Colonic mucosa (tissue), 4 donors: ENCODE results near the gene MTX1. TPM values are rescaled to one million over a fixed set of nuclear protein-coding genes. Genes with fewer than 3 reads are reported as not detected.
A peak's percentile ranks its signal among the peaks of the same experiment; 100 is the strongest.
"Not testable (repeated sequence)": the region's sequence is repeated elsewhere in the genome, so short reads cannot be mapped to it uniquely, and the experiment has no call there.

ENCODE experiments used
- DNase-seq: peaks from one replicate; pipeline ENCODE4 v3.0.0-alpha.2; 2020
- H3K27ac ChIP-seq: fragments of 200-600 bp; one replicate; pipeline ENCODE4 v1.8.0; 2021
- H3K27me3 ChIP-seq: fragments of 200-600 bp; one replicate; pipeline ENCODE4 v1.8.0; 2021
- H3K36me3 ChIP-seq: fragments of 200-600 bp; one replicate; pipeline ENCODE4 v1.8.0; 2021
- H3K4me1 ChIP-seq: fragments of 200-600 bp; one replicate; pipeline ENCODE4 v1.8.0; 2021; ENCODE audit warnings: mild to moderate bottlenecking
- H3K4me3 ChIP-seq: fragments of 200-600 bp; one replicate; pipeline ENCODE4 v1.8.0; 2021
- H3K9ac ChIP-seq, 2 donors: one replicate each; pipeline ENCODE4 v1.7.0; 2013; ENCODE audit warnings: control low read depth in 2 of 2, low read depth in 2 of 2, low read length in 2 of 2
- H3K9me3 ChIP-seq: fragments of 200-600 bp; one replicate; pipeline ENCODE4 v1.8.0; 2021
- CTCF ChIP-seq: fragments of 200-600 bp; IDR thresholded peaks from one replicate; pipeline ENCODE4 v1.8.0; 2022; ENCODE audit warnings: antibody characterized with exemption, mild to moderate bottlenecking
- intact Hi-C: fragments of 100-400 bp; cut with DNase I; formaldehyde crosslinking; loops from one replicate; pipeline ENCODE4 v1.14.1; 2022
- total RNA-seq, 2 donors: library from RNA; stranded (reverse); fragmentation: NEBNext Ultra II Directional in 1 of 2; extraction: Animal tissue kit (Norgen Biotek cat#: 25700) in 1 of 2; gene quantifications; one replicate each; pipeline ENCODE4 v1.2.1, GENCODE V29; 2021
- donor health status: healthy.
- donor health status: DM: no; HTN: no; CAD: no.
- donor health status: DM: no; HTN: no; CAD: no.

MTX1 gene
- total RNA-seq, 2 donors from 2014 or later, result 37.5 to 55.8 TPM

DNA sequence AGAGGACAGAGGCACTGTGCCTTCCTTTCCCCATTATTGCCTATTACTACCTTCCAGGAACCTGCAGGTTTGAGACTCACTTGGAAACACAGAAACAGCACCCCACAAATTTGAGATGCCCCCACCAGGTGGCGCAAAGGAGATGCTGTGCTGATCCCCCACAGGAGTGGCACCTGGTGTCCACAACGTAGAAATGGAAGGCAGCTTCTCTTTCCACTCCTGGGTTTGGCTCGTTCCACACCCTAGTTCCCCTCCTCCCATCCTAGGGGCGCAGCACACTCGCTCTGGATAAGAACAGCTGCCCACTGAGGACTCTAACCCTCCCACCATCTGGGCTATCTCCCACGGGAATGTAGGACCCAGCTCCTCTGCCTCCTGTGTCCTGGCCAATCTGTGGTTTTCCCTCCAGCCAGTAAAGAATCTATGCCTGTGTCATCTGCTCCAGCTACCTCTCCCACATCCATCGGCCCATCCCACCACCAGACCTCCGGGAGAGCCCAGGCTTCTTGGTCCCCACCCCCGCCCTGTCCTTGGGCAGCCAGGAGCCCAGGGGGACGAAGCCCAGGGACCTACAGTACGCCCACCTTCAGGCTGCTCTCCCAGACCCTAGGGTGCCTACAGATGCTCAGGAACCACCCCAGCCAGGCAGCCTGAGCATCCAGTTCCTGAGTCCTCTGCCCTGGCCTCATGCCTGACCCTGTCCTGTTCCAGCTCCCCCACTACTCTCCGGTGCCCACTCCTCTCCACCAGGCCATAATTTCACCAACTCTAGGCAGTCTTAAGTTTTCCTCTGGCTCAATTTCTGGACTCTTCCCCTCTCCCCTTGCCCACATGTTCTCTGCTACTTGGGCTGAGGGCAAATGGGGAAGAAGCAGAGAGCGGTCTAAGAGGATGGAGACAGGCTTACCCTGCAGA lies 1.3 kb upstream of the MTX1 start:
- Histone ChIP-seq H3K36me3 (no peaks in the 10 kb centered on the region), H3K27me3 (no peaks in the 10 kb centered on the region), H3K4me3 (no peak overlapping the region), H3K4me1 (peaks cover 13% of the 10 kb centered on the region), H3K9ac (peak overlapping the region; percentile 38 to 97), H3K27ac (peak overlapping the region; percentile 91), H3K9me3 (no peaks in the 10 kb centered on the region)
- DNase-seq, result peak; percentile 94
- peak; percentile 86 for TF ChIP-seq CTCF
- intact Hi-C loops, result no loop called here

DNA sequence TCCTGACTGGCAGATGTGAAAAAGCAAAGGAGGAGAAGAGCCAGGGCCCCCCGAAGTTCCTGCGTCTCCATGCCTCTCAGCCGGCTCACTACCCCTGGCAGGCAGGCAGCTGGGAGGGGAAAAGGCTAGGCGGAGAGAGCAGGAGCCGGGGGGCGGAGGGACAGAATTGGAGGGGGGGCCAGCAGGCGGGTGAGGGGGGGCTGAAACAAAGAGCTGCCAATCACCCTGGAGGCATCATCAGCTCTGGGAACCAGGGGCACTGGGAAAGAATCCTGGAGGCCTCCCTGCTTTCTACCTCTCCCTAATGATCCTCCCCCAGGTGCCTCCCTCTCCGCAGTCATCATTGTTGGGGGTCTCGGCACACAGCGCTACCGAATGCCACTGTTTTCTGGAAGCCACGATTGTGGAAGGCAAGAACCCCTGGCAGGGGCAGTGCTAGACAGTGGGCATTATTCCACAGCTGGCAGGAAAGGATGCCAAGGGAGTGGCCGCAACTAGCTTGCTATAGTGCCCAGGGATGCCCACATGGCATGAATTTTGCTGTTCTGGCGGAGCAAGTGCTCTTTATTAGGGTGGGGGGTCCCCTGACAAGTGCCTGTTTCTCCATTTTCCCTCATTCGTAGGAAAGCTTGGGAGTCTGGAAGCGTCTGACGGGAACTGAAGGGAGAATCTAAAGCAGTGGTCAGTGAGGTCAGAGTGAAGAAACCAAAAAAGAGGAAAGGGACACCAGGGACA lies 522 bp upstream of the MTX1 start, which contains the start of gene THBS3:
TSS of gene THBS3 (minus strand) at position 92 of the 735 bp plus-strand sequence. CDS start at position 71, 21 bp downstream.
- intact Hi-C loops, result loop anchor here (2.0 kb wide), 1 partner anchor 19 kb away; no protein-coding TSS in a partner anchor
- peak; percentile 44 for DNase-seq
- Histone ChIP-seq H3K4me1 (peaks cover 13% of the 10 kb centered on the region), H3K9ac (peak within 1 kb of the TSS; percentile 97 to 98), H3K27ac (peak within 1 kb of the TSS; percentile 91), H3K36me3 (no peaks in the 10 kb centered on the region), H3K27me3 (no peaks in the 10 kb centered on the region), H3K4me3 (peak within 1 kb of the TSS; percentile 72), H3K9me3 (no peaks in the 10 kb centered on the region)
- no peak for TF ChIP-seq CTCF

DNA sequence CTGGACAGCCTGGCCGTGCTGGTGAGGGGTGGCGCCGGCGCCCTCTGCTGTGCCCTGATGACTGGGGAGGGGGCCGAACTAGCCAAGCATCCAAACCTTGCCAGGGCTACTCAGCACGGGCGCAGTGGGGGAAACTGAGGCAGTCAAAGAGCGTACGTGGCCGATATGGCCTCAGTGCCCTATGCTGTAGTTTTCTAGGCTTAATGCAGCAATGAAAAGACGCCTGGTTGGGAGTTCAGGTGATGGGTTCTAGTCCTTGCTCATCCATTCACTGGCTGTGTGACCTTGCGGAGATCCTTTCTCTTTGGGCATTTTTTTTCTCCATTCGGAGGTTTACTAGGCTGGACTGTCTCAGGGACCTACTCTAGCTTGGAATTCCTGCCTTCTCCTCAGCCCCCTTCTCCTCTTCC lies 822 bp downstream of the MTX1 start:
- peak overlapping the region; percentile 97 to 98 for H3K9ac ChIP-seq
- H3K27me3 ChIP-seq, result no peaks in the 10 kb centered on the region
- peaks cover 13% of the 10 kb centered on the region for H3K4me1 ChIP-seq
- H3K36me3 ChIP-seq, result no peaks in the 10 kb centered on the region
- peak overlapping the region; percentile 72 for H3K4me3 ChIP-seq
- no peak for TF ChIP-seq CTCF
- H3K27ac ChIP-seq, result peak overlapping the region; percentile 91
- DNase-seq, result no peak
- intact Hi-C loops, result loop anchor here (2.0 kb wide), 1 partner anchor 17 kb away; no protein-coding TSS in a partner anchor
- H3K9me3 ChIP-seq, result no peaks in the 10 kb centered on the region

DNA sequence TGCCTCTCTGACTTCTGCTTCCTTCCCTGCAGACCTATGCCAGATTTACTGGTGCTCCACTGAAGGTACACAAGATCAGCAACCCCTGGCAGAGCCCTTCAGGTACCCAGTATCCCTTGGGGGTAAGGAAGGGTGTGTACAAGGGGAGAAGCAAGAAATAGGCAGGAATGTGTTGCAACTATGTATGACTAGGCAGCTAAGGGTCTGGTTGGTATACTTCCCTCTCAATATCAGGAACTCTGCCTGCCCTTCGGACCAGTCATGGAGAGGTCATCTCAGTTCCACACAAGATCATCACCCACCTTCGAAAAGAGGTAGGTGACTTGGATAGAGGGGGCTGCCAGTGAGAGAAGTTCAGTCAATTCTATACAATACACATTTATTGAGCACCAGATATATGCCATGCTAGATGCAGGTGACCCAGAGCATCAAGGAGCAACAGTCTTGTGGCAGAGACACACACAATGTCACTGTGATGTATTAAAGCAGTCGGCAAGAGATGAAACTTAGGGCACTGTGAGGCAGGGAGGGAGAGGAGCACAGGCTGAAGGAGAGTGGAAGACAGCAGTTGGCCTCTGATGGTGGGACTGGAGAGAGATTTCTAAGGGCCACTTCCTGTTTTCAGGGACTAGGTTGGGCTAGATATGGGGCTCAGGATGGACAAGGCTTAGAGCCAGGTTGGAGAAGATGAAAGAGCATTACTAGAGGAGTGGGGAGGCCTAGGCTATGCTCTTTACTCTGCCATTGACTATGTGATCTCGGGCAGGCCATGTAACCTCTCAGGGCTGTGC lies 2.0 kb downstream of the MTX1 start:
- no peak overlapping the region for H3K27ac ChIP-seq
- no peak overlapping the region for H3K4me3 ChIP-seq
- peaks cover 13% of the 10 kb centered on the region for H3K4me1 ChIP-seq
- H3K9ac ChIP-seq, result no peak overlapping the region
- no peaks in the 10 kb centered on the region for H3K36me3 ChIP-seq
- no peaks in the 10 kb centered on the region for H3K9me3 ChIP-seq
- intact Hi-C loops, result no loop called here
- H3K27me3 ChIP-seq, result no peaks in the 10 kb centered on the region
- DNase-seq, result no peak
- TF ChIP-seq CTCF, result no peak

DNA sequence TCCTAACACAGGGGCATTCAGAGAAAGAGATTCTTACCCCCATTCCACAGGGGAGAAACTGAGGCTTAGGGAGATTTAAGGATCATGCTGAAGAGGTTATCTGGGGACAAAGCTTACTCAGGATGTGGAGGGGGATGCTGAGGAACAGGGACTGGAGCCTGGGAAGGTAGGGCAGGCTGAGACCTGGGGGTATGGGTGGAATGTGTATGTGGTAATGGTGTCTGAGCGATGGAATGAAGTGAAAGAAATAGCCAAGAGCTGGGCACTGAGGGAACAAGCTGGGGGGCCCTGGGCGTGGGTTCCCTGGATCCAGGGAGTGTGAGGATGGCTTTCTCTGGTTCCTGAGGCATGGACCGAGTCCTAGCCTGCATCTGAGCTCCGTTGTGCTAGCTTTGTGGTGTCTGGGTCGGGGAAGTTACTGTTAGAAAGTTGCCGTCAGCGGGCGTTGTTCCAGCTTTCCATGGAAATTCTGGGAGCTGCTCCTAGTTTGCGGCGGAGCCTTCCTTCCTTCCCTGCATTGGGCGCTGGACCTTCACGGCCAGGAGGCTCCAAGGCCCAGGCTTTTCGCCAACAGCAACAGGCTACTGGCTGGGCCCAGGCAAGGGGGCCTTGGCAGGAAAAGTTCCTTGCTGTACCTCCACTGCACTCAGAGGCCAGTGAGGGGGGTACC lies 3.0 kb downstream of the MTX1 start:
- H3K36me3 ChIP-seq, intact Hi-C loops, H3K4me3 ChIP-seq, DNase-seq, H3K27me3 ChIP-seq, H3K9ac ChIP-seq, H3K27ac ChIP-seq, H3K9me3 ChIP-seq: not testable (repeated sequence)
- peaks cover 13% of the 10 kb centered on the region for H3K4me1 ChIP-seq

DNA sequence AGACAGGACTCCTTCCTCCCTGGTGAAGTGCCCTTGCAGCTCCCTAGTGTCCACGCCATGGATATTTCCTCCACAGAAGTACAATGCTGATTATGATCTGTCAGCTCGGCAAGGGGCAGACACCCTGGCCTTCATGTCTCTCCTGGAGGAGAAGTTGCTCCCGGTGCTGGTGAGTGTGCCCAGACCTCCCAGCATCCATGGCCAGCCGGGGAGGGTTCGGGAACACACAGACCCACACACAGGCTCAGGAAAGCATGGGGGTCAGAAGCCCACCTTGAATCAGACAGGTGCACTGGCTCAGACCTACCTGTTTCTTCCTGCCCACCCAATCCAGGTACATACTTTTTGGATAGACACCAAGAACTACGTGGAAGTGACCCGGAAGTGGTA lies 3.6 kb downstream of the MTX1 start:
- H3K27ac ChIP-seq, intact Hi-C loops, DNase-seq, H3K36me3 ChIP-seq, H3K9me3 ChIP-seq, H3K4me3 ChIP-seq, H3K9ac ChIP-seq, H3K27me3 ChIP-seq: not testable (repeated sequence)
- H3K4me1 ChIP-seq, result peaks cover 10% of the 10 kb centered on the region

DNA sequence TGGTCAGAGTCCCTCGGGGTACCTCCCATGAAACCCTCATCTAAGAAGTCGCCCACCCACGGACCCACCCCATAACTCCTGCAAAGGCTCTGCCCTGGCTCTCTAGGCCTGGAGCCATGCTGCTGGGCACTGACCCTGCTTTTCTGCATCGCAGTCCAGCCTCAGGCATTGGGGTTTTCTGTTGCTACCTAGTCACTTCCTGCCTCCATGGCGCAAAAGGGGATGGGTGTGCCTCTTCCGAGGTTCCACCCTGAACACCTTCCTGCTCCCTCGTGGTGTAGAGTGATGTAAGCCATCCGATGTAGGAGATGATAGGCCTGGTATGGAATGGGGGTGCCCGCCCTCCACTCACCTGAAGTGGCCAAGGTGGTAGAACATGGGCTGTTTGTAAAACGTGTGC lies 6.2 kb downstream of the MTX1 start:
- H3K36me3 ChIP-seq, H3K4me1 ChIP-seq, H3K27ac ChIP-seq, H3K27me3 ChIP-seq, H3K9me3 ChIP-seq, H3K9ac ChIP-seq, intact Hi-C loops, DNase-seq, H3K4me3 ChIP-seq: not testable (repeated sequence)
